GM23338 (cell line): ENCODE measurements around the gene IGFBP7. TPM values are rescaled to one million over a fixed set of nuclear protein-coding genes. Genes with fewer than 3 reads are reported as not detected.

Experiments
- ATAC-seq: fragments of 200-7000 bp; cut with Tn5 transposase; 3 replicates; pipeline ENCODE4 v1.9.1; 2020
- DNase-seq: peaks from one replicate; pipeline ENCODE4 v3.0.0-alpha.2; 2015; ENCODE audit warnings: low spot score
- H2AFZ ChIP-seq: fragments of 200-600 bp; sonication (generic); 2 replicates; pipeline ENCODE4 v1.8.0; 2016; ENCODE audit warnings: antibody characterized with exemption, mild to moderate bottlenecking, moderate library complexity
- H3F3A ChIP-seq: fragments of 200-600 bp; sonication (generic); replicated peaks from 2 replicates; pipeline ENCODE4 v1.8.0; 2017; ENCODE audit warnings: antibody characterized with exemption, mixed run types, low read depth
- H3K27ac ChIP-seq: fragments of 200-600 bp; sonication (generic); 2 replicates; pipeline ENCODE4 v1.6.1; 2016; ENCODE audit warnings: low read depth
- H3K27me3 ChIP-seq: fragments of 200-600 bp; sonication (generic); 2 replicates; pipeline ENCODE4 v1.8.0; 2016; ENCODE audit warnings: mild to moderate bottlenecking, mixed run types, moderate library complexity; ENCODE audit not compliant: insufficient read depth
- H3K36me3 ChIP-seq: fragments of 200-600 bp; sonication (generic); 2 replicates; pipeline ENCODE4 v1.8.0; 2016; ENCODE audit warnings: mild to moderate bottlenecking; ENCODE audit not compliant: insufficient read depth
- H3K4me1 ChIP-seq: fragments of 200-600 bp; sonication (generic); 2 replicates; pipeline ENCODE4 v1.8.0; 2016; ENCODE audit warnings: mild to moderate bottlenecking, moderate library complexity; ENCODE audit not compliant: insufficient read depth
- H3K4me2 ChIP-seq: fragments of 200-600 bp; sonication (generic); 2 replicates; pipeline ENCODE4 v1.7.1; 2017; ENCODE audit warnings: mixed run types
- H3K4me3 ChIP-seq: fragments of 200-600 bp; sonication (generic); 2 replicates; pipeline ENCODE4 v1.6.1; 2016; ENCODE audit warnings: mixed run types
- H3K79me2 ChIP-seq: fragments of 200-600 bp; sonication (generic); replicated peaks from 2 replicates; pipeline ENCODE4 v1.8.0; 2017; ENCODE audit warnings: mild to moderate bottlenecking; ENCODE audit not compliant: insufficient read depth
- H3K9me2 ChIP-seq: fragments of 200-600 bp; sonication (generic); 2 replicates; pipeline ENCODE4 v1.8.0; 2017; ENCODE audit not compliant: insufficient read depth
- H4K20me1 ChIP-seq: fragments of 200-600 bp; sonication (generic); replicated peaks from 2 replicates; pipeline ENCODE4 v1.8.0; 2017; ENCODE audit warnings: mild to moderate bottlenecking; ENCODE audit not compliant: insufficient read depth
- H3K27ac Mint-ChIP-seq: 2 replicates; pipeline ENCODE4 v1.8.0; 2020; ENCODE audit warnings: inconsistent platforms, mild to moderate bottlenecking, moderate library complexity, mixed read lengths
- H3K27me3 Mint-ChIP-seq: 3 replicates; pipeline ENCODE4 v1.8.0; 2022; ENCODE audit warnings: low read depth, mild to moderate bottlenecking, moderate library complexity, mixed read lengths, inconsistent platforms; ENCODE audit not compliant: insufficient read depth, poor library complexity
- H3K36me3 Mint-ChIP-seq: 3 replicates; pipeline ENCODE4 v1.8.0; 2021; ENCODE audit warnings: low read depth, mild to moderate bottlenecking, inconsistent platforms, moderate library complexity, mixed read lengths
- H3K4me1 Mint-ChIP-seq: 3 replicates; pipeline ENCODE4 v1.8.0; 2020; ENCODE audit warnings: mild to moderate bottlenecking, inconsistent platforms, mixed read lengths
- H3K4me3 Mint-ChIP-seq: 3 replicates; pipeline ENCODE4 v1.8.0; 2021; ENCODE audit warnings: moderate library complexity, mild to moderate bottlenecking, inconsistent platforms, mixed read lengths
- H3K9me3 Mint-ChIP-seq: 3 replicates; pipeline ENCODE4 v1.8.0; 2020; ENCODE audit warnings: moderate library complexity, mild to moderate bottlenecking, inconsistent platforms, mixed read lengths
- CREB1 ChIP-seq: fragments of 250-450 bp; sonication (Bioruptor Pico); IDR thresholded peaks from 2 replicates; pipeline ENCODE4 v1.5.0; 2020; ENCODE audit warnings: low read depth, mild to moderate bottlenecking, moderate library complexity
- EZH2 ChIP-seq: fragments of 200-600 bp; sonication (generic); IDR thresholded peaks from one replicate; pipeline ENCODE4 v1.8.0; 2017; ENCODE audit warnings: antibody characterized with exemption, mild to moderate bottlenecking, low read depth; ENCODE audit not compliant: unreplicated experiment
- JUNB ChIP-seq: IDR thresholded peaks from one replicate; pipeline ENCODE4 v1.6.1; 2016; ENCODE audit warnings: antibody characterized with exemption; ENCODE audit not compliant: unreplicated experiment
- NANOG ChIP-seq: IDR thresholded peaks from 2 replicates; pipeline ENCODE4 v1.6.1; 2016; ENCODE audit warnings: antibody characterized with exemption, borderline replicate concordance
- REST ChIP-seq: IDR thresholded peaks from one replicate; pipeline ENCODE4 v1.6.1; 2018; ENCODE audit warnings: antibody characterized with exemption; ENCODE audit not compliant: unreplicated experiment
- STAT1 ChIP-seq: IDR thresholded peaks from one replicate; pipeline ENCODE4 v1.6.1; 2016; ENCODE audit warnings: antibody characterized with exemption; ENCODE audit not compliant: unreplicated experiment
- ZNF331 ChIP-seq: fragments of 250-450 bp; sonication (Bioruptor Pico); IDR thresholded peaks from 2 replicates; pipeline ENCODE4 v1.5.0; 2020; ENCODE audit warnings: low read depth, mild to moderate bottlenecking, moderate library complexity
- polyA plus RNA-seq: library from polyadenylated mRNA; unstranded; fragments of >200 nt; fragmentation: Nextera tagmentation; extraction: Ambion mirVana; gene quantifications from 2 replicates; pipeline ENCODE4 v1.2.1, GENCODE V29; 2016
- total RNA-seq: library from RNA; depleted of rRNA; stranded (reverse); fragments of >200 nt; shearing (Covaris generic); gene quantifications from 2 replicates; pipeline ENCODE4 v1.2.3, GENCODE V29; 2014
- TF ChIP-seq, protein P1 (sequence below): fragments of 250-450 bp; sonication (Bioruptor Pico); IDR thresholded peaks from 2 replicates; pipeline ENCODE4 v1.5.0; 2020; ENCODE audit warnings: mild to moderate bottlenecking, moderate library complexity
- TF ChIP-seq, protein P2 (sequence below), 2 experiments: fragments of 200-600 bp in 1 of 2; sonication (generic) in 1 of 2; conservative IDR thresholded peaks; 2 replicates each; pipeline versions ENCODE4 v1.5.1 to v1.6.1; 2016 to 2017; ENCODE audit warnings: antibody characterized with exemption in 2 of 2, low read depth in 2 of 2, mild to moderate bottlenecking in 2 of 2, moderate library complexity in 1 of 2

Gene IGFBP7
- total and polyA plus RNA-seq, 2 experiments from 2014 or later, result 0.49 to 7.9 TPM

- DNase-seq (no peak), ATAC-seq (no peak)
- H3K27me3 Mint-ChIP-seq, result no peaks in the 10 kb centered on the region
- peaks cover 17% of the 10 kb centered on the region for H3K4me1 ChIP-seq
- no peaks in the 10 kb centered on the region; the same call in 2 of the 3 replicates for H3K9me3 Mint-ChIP-seq
- no peaks in the 10 kb centered on the region for H3K36me3 ChIP-seq
- no peak overlapping the region for H2AFZ ChIP-seq
- H3K79me2 ChIP-seq, result no peaks in the 10 kb centered on the region
- H3K27ac ChIP-seq, result no peak overlapping the region
- no peaks in the 10 kb centered on the region for H3K9me2 ChIP-seq
- H3K4me3 Mint-ChIP-seq, result no peak overlapping the region
- H3K27me3 ChIP-seq, result no peaks in the 10 kb centered on the region
- H3F3A ChIP-seq, result no peaks in the 10 kb centered on the region
- H3K27ac Mint-ChIP-seq, result no peak overlapping the region
- no peak overlapping the region for H3K4me3 ChIP-seq
- peaks cover 16% of the 10 kb centered on the region for H3K4me1 Mint-ChIP-seq
- H4K20me1 ChIP-seq, result no peaks in the 10 kb centered on the region
- no peak overlapping the region for H3K4me2 ChIP-seq
- no peaks in the 10 kb centered on the region for H3K36me3 Mint-ChIP-seq
- TF ChIP-seq ZNF331 (CRISPR knock-in tag), result no peak
- TF ChIP-seq STAT1, result no peak
- TF ChIP-seq NANOG, result no peak
- no peak for TF ChIP-seq EZH2
Measured at GRCh38 chr4:57095245-57095644, 14.9 kb downstream of the IGFBP7 start.

DNA sequence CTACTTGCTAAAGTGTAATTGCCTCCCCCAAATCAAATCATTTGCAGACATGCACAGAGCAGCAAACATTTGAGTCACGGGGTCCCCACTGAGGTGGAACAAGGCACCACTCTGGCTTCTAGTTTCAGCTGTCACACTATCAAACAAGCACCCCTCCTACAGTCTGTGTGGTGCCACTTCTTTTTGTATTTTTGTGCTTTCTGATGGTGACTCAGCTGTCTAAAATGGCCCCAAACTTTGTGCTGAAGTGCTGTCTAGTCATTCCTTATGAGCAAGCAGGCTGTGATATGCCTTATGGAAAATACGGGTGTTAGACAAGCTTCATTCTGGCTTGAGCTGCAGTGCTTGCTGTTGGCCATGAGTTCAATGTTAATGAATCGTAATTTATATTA, 15.4 kb downstream of the IGFBP7 start:
- no peak overlapping the region for H2AFZ ChIP-seq
- H3K9me3 Mint-ChIP-seq, result no peaks in the 10 kb centered on the region; the same call in 2 of the 3 replicates
- 0 out of 2 replicates have a peak overlapping the region, but pooled peaks have one; percentile 21 for H3K27ac Mint-ChIP-seq
- no peaks in the 10 kb centered on the region for H4K20me1 ChIP-seq
- no peak overlapping the region for H3K27ac ChIP-seq
- H3K27me3 Mint-ChIP-seq, result no peaks in the 10 kb centered on the region
- H3K4me3 Mint-ChIP-seq, result no peak overlapping the region
- H3K36me3 Mint-ChIP-seq, result no peaks in the 10 kb centered on the region
- H3K4me3 ChIP-seq, result no peak overlapping the region
- TF ChIP-seq JUNB (no peak), ZNF331 (CRISPR knock-in tag) (no peak), CREB1 (CRISPR knock-in tag) (no peak), STAT1 (no peak), EZH2 (no peak), REST (no peak), NANOG (no peak)
- TF ChIP-seq, protein P1, sequence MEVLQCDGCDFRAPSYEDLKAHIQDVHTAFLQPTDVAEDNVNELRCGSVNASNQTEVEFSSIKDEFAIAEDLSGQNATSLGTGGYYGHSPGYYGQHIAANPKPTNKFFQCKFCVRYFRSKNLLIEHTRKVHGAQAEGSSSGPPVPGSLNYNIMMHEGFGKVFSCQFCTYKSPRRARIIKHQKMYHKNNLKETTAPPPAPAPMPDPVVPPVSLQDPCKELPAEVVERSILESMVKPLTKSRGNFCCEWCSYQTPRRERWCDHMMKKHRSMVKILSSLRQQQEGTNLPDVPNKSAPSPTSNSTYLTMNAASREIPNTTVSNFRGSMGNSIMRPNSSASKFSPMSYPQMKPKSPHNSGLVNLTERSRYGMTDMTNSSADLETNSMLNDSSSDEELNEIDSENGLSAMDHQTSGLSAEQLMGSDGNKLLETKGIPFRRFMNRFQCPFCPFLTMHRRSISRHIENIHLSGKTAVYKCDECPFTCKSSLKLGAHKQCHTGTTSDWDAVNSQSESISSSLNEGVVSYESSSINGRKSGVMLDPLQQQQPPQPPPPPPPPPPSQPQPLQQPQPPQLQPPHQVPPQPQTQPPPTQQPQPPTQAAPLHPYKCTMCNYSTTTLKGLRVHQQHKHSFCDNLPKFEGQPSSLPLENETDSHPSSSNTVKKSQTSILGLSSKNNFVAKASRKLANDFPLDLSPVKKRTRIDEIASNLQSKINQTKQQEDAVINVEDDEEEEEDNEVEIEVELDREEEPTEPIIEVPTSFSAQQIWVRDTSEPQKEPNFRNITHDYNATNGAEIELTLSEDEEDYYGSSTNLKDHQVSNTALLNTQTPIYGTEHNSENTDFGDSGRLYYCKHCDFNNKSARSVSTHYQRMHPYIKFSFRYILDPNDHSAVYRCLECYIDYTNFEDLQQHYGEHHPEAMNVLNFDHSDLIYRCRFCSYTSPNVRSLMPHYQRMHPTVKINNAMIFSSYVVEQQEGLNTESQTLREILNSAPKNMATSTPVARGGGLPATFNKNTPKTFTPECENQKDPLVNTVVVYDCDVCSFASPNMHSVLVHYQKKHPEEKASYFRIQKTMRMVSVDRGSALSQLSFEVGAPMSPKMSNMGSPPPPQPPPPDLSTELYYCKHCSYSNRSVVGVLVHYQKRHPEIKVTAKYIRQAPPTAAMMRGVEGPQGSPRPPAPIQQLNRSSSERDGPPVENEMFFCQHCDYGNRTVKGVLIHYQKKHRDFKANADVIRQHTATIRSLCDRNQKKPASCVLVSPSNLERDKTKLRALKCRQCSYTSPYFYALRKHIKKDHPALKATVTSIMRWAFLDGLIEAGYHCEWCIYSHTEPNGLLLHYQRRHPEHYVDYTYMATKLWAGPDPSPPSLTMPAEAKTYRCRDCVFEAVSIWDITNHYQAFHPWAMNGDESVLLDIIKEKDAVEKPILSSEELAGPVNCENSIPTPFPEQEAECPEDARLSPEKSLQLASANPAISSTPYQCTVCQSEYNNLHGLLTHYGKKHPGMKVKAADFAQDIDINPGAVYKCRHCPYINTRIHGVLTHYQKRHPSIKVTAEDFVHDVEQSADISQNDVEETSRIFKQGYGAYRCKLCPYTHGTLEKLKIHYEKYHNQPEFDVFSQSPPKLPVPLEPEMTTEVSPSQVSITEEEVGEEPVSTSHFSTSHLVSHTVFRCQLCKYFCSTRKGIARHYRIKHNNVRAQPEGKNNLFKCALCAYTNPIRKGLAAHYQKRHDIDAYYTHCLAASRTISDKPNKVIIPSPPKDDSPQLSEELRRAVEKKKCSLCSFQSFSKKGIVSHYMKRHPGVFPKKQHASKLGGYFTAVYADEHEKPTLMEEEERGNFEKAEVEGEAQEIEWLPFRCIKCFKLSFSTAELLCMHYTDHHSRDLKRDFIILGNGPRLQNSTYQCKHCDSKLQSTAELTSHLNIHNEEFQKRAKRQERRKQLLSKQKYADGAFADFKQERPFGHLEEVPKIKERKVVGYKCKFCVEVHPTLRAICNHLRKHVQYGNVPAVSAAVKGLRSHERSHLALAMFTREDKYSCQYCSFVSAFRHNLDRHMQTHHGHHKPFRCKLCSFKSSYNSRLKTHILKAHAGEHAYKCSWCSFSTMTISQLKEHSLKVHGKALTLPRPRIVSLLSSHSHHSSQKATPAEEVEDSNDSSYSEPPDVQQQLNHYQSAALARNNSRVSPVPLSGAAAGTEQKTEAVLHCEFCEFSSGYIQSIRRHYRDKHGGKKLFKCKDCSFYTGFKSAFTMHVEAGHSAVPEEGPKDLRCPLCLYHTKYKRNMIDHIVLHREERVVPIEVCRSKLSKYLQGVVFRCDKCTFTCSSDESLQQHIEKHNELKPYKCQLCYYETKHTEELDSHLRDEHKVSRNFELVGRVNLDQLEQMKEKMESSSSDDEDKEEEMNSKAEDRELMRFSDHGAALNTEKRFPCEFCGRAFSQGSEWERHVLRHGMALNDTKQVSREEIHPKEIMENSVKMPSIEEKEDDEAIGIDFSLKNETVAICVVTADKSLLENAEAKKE (CRISPR knock-in tag), result no peak
- TF ChIP-seq, protein P2, sequence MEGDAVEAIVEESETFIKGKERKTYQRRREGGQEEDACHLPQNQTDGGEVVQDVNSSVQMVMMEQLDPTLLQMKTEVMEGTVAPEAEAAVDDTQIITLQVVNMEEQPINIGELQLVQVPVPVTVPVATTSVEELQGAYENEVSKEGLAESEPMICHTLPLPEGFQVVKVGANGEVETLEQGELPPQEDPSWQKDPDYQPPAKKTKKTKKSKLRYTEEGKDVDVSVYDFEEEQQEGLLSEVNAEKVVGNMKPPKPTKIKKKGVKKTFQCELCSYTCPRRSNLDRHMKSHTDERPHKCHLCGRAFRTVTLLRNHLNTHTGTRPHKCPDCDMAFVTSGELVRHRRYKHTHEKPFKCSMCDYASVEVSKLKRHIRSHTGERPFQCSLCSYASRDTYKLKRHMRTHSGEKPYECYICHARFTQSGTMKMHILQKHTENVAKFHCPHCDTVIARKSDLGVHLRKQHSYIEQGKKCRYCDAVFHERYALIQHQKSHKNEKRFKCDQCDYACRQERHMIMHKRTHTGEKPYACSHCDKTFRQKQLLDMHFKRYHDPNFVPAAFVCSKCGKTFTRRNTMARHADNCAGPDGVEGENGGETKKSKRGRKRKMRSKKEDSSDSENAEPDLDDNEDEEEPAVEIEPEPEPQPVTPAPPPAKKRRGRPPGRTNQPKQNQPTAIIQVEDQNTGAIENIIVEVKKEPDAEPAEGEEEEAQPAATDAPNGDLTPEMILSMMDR (conservative IDR thresholded peaks at IDR 0.05; ENCODE audit: low read depth in 2 of 2), result no peak
- H3F3A ChIP-seq, result no peaks in the 10 kb centered on the region
- H3K4me1 ChIP-seq, result peaks cover 17% of the 10 kb centered on the region
- H3K4me2 ChIP-seq, result no peak overlapping the region
- no peaks in the 10 kb centered on the region for H3K79me2 ChIP-seq
- H3K9me2 ChIP-seq, result no peaks in the 10 kb centered on the region
- DNase-seq (no peak), ATAC-seq (no peak)
- H3K36me3 ChIP-seq, result no peaks in the 10 kb centered on the region
- no peaks in the 10 kb centered on the region for H3K27me3 ChIP-seq
- peaks cover 16% of the 10 kb centered on the region for H3K4me1 Mint-ChIP-seq
